Measurements from ENCODE around the gene ROBO3. TPM values are rescaled to one million over a fixed set of nuclear protein-coding genes. Genes with fewer than 3 reads are reported as not detected.

ROBO3 gene
- total RNA-seq, 1 experiment from 2014 or later, result 21.3 TPM

DNA sequence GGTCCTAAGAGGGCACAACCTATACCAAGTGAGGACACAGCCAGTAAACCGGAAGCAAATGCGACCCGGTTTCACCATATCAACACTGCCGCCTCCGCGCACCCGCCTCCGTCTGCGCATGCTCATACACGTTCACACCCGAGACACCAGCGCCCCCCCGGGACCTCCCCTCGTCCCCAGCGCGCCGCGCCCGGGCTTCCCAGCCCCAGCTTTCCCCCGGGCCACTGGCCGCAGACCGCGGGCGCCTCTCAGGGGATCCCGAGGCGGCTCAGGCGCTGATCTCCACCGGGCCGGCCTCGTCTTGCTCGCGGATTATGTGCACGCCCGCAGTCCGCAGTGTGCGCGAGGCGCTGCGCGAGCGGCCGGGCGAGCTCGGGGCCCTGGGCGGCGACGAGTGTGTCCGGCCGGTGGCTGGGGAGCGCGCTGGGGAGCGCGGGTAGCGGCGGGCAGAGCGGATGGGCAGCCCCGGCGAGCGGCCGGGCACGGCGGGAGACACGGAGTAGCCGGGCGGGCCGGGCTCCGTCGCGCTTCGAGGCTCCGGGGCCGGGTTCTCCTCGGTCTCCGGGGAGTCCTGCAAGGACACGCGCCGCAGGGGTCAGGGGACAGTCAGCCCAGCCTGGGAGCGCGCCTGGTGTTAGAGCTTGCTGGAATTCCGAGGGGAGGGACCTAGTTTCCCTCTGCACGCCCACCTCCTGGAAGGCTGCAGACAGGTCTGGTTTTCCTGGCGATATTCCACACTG lies 55.8 kb downstream of the ROBO3 start (continued):
- no peak for TF ChIP-seq EMX1 (CRISPR knock-in tag; IDR thresholded peaks at IDR 0.05)

DNA sequence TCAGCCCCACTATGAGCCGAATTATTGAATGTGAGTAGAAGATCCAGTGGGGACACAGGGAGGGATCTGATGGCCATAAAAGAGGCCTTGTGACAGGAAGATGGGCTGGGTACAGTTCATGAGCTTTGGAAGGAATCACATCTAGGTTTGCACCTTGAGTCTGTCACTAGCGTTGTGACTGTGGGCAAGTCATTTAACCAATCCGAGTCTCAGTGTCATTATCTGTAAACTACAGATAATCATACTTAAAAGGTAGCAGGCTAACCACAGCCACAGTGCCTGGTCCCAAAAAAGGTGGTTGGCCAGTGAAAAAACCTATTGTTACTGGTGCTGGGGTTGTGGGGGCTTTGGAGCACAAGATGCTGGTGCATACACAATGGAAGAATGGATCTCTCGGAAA lies 57.6 kb downstream of the ROBO3 start:
- Mint-ChIP-seq H3K36me3 (no peaks in the 10 kb centered on the region; the same call in 1 of the 2 replicates), H3K9me3 (no peaks in the 10 kb centered on the region), H3K4me3 (no peak overlapping the region), H3K4me1 (no peaks in the 10 kb centered on the region), H3K27ac (no peak overlapping the region), H3K27me3 (ENCODE audit: low read depth) (peaks cover 81% of the 10 kb centered on the region)
- DNase-seq (ENCODE audit: low spot score) (no peak), ATAC-seq (no peak)
- ChIA-PET CTCF (interaction anchor here (1.4 to 2.3 kb wide), 2 partner anchors 47 to 57 kb away, joined by 3 to 12 read pairs; partner anchors contain the start of gene ROBO3), POLR2A (no interaction called here)
- TF ChIP-seq ZNF138 (CRISPR knock-in tag; conservative IDR thresholded peaks at IDR 0.05) (no peak), RORB (CRISPR knock-in tag; IDR thresholded peaks at IDR 0.05) (no peak), STAT6 (CRISPR knock-in tag; conservative IDR thresholded peaks at IDR 0.05; ENCODE audit: low read depth) (no peak), E2F1 (CRISPR knock-in tag; IDR thresholded peaks at IDR 0.05) (no peak), NFATC4 (CRISPR knock-in tag; IDR thresholded peaks at IDR 0.05) (no peak), TCF7 (CRISPR knock-in tag; IDR thresholded peaks at IDR 0.05; ENCODE audit: low read depth) (no peak), TEAD4 (CRISPR knock-in tag; IDR thresholded peaks at IDR 0.05) (no peak), NR1H2 (CRISPR knock-in tag; IDR thresholded peaks at IDR 0.05) (no peak), ZNF671 (CRISPR knock-in tag; IDR thresholded peaks at IDR 0.05) (no peak), ZNF512 (CRISPR knock-in tag; IDR thresholded peaks at IDR 0.05; ENCODE audit: borderline replicate concordance) (no peak), SOX15 (CRISPR knock-in tag; IDR thresholded peaks at IDR 0.05) (no peak), JAZF1 (CRISPR knock-in tag; IDR thresholded peaks at IDR 0.05) (no peak), MAX (CRISPR knock-in tag; IDR thresholded peaks at IDR 0.05) (no peak), SMAD3 (CRISPR knock-in tag; IDR thresholded peaks at IDR 0.05; ENCODE audit: borderline replicate concordance) (no peak), MLX (CRISPR knock-in tag; IDR thresholded peaks at IDR 0.05) (no peak)
- TF ChIP-seq, protein P1, sequence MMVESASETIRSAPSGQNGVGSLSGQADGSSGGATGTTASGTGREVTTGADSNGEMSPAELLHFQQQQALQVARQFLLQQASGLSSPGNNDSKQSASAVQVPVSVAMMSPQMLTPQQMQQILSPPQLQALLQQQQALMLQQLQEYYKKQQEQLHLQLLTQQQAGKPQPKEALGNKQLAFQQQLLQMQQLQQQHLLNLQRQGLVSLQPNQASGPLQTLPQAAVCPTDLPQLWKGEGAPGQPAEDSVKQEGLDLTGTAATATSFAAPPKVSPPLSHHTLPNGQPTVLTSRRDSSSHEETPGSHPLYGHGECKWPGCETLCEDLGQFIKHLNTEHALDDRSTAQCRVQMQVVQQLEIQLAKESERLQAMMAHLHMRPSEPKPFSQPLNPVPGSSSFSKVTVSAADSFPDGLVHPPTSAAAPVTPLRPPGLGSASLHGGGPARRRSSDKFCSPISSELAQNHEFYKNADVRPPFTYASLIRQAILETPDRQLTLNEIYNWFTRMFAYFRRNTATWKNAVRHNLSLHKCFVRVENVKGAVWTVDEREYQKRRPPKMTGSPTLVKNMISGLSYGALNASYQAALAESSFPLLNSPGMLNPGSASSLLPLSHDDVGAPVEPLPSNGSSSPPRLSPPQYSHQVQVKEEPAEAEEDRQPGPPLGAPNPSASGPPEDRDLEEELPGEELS (CRISPR knock-in tag; IDR thresholded peaks at IDR 0.05), result no peak
- TF ChIP-seq, protein P2, sequence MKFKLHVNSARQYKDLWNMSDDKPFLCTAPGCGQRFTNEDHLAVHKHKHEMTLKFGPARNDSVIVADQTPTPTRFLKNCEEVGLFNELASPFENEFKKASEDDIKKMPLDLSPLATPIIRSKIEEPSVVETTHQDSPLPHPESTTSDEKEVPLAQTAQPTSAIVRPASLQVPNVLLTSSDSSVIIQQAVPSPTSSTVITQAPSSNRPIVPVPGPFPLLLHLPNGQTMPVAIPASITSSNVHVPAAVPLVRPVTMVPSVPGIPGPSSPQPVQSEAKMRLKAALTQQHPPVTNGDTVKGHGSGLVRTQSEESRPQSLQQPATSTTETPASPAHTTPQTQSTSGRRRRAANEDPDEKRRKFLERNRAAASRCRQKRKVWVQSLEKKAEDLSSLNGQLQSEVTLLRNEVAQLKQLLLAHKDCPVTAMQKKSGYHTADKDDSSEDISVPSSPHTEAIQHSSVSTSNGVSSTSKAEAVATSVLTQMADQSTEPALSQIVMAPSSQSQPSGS (CRISPR knock-in tag; IDR thresholded peaks at IDR 0.05; ENCODE audit: borderline replicate concordance, low read depth), result no peak
- TF ChIP-seq, protein P3, sequence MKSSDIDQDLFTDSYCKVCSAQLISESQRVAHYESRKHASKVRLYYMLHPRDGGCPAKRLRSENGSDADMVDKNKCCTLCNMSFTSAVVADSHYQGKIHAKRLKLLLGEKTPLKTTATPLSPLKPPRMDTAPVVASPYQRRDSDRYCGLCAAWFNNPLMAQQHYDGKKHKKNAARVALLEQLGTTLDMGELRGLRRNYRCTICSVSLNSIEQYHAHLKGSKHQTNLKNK (CRISPR knock-in tag; IDR thresholded peaks at IDR 0.05), result no peak
- TF ChIP-seq, protein P4, sequence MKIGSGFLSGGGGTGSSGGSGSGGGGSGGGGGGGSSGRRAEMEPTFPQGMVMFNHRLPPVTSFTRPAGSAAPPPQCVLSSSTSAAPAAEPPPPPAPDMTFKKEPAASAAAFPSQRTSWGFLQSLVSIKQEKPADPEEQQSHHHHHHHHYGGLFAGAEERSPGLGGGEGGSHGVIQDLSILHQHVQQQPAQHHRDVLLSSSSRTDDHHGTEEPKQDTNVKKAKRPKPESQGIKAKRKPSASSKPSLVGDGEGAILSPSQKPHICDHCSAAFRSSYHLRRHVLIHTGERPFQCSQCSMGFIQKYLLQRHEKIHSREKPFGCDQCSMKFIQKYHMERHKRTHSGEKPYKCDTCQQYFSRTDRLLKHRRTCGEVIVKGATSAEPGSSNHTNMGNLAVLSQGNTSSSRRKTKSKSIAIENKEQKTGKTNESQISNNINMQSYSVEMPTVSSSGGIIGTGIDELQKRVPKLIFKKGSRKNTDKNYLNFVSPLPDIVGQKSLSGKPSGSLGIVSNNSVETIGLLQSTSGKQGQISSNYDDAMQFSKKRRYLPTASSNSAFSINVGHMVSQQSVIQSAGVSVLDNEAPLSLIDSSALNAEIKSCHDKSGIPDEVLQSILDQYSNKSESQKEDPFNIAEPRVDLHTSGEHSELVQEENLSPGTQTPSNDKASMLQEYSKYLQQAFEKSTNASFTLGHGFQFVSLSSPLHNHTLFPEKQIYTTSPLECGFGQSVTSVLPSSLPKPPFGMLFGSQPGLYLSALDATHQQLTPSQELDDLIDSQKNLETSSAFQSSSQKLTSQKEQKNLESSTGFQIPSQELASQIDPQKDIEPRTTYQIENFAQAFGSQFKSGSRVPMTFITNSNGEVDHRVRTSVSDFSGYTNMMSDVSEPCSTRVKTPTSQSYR (CRISPR knock-in tag; IDR thresholded peaks at IDR 0.05), result no peak

Measured in WTC11 (cell line).